Activated effector memory CD4-positive, alpha-beta T cell treated with Interleukin-2 at 50 U/mL for 16 hours (primary cell): ENCODE results near the gene RPS17.
"Not testable (repeated sequence)": the region's sequence is repeated elsewhere in the genome, so short reads cannot be mapped to it uniquely, and the experiment has no call there.

Experiments used
- DNase-seq: peaks from one replicate; pipeline ENCODE4 v3.0.0-alpha.2; 2020

The RPS17 gene

DNA sequence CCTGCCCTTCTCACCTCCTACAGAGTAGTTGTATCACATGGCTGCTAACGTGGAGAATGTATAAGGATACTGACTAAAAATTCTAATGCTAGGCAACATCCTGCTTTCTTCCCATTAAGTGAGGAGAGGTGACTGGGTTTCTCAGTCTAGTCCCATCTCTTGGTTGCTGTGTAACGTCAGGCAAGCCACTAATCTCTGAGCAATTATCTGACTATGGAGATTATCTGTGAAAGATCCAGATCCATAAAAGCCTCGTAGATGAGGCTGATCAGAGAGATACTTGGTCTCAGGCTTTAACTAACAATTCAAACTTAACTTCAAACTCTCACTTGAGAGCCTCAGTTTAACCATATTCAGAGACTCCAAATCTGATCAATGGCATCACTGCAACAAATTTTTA is 4.7 kb upstream of the RPS17 start:
- no peak for DNase-seq

DNA sequence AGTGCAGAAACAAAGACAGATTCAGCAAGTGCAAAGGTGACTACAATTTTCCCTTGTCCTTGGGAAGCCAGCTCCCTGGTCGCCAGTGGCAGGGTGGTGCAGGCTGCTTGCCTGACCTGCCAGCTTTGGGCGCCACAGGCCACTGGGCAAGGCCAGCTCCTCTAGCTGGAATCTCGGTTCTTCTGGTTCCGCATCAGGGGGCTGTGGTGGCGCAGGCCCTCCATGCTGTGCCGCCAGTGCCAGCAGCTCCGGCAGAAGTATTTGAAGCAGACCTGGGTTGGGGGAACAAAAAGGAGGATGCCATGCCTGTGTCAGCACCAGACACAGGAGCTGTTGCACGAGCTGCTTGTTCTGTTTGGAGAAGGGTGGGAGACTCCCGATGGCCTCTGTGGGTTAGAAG is 4.2 kb upstream of the RPS17 start:
- no peak for DNase-seq

GRCh38 chr15:82543160-82543559 is 2.9 kb upstream of the RPS17 start:
- no peak for DNase-seq

DNA sequence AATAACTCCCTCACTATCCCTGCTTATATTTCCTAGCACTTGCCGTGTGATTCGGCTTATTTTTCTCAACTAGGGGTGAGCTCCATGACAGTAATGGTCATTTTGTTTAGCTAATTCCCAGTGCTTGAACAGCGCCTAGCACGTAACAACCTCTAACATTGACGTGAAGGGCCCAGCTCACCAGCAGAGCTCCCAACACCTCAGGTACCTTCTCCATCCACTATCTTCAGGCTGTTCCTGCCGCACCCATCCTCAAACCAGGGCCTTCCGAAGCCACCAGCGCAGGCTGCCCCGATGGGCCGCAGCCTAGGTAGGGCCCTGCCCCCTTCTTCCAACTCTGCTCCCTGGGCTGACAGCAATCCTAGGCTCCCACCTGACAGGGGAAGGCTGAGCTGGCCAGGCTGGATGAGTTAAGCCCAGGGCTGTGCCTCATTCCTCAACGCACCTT is 751 bp upstream of the RPS17 start:
- no peak for DNase-seq

GRCh38 chr15:82539691-82540054 is 584 bp downstream of the RPS17 start:
- DNase-seq = no peak

DNA sequence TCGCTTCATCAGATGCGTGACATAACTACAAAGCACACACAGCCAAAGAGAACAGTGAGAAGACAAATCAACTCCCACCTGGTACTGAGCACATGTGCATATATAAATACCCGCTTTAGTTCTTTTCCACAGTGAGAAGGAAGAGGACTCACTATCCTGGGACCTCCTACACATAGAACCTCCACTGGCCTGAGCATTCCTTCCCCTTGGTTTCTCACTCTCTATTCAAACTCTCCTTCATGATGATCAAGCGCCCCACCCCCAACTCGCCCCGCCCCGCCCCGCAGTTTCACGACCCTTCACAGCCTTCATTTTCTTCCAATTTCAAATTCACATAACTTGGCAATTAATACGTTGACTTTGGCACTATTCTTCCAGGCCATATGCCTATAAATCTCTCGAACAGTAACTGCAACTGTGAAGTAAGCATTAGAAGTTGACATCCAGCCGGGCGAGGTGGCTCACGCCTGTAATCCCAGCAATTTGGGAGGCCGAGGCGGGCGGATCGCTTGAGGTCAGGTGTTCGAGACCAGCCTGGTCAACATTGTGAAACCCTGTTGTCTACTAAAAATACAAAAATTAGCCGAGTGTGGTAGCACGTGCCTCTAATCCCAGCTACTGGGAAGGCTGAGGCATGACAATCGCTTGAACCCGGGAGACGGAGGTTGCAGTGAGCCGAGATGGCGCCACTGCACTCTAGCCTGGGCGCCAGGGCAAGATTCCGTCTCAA is 1.1 kb downstream of the RPS17 start:
- no peak for DNase-seq

- DNase-seq = no peak
Measured at GRCh38 chr15:82537351-82537908, 2.8 kb downstream of the RPS17 start.

DNA sequence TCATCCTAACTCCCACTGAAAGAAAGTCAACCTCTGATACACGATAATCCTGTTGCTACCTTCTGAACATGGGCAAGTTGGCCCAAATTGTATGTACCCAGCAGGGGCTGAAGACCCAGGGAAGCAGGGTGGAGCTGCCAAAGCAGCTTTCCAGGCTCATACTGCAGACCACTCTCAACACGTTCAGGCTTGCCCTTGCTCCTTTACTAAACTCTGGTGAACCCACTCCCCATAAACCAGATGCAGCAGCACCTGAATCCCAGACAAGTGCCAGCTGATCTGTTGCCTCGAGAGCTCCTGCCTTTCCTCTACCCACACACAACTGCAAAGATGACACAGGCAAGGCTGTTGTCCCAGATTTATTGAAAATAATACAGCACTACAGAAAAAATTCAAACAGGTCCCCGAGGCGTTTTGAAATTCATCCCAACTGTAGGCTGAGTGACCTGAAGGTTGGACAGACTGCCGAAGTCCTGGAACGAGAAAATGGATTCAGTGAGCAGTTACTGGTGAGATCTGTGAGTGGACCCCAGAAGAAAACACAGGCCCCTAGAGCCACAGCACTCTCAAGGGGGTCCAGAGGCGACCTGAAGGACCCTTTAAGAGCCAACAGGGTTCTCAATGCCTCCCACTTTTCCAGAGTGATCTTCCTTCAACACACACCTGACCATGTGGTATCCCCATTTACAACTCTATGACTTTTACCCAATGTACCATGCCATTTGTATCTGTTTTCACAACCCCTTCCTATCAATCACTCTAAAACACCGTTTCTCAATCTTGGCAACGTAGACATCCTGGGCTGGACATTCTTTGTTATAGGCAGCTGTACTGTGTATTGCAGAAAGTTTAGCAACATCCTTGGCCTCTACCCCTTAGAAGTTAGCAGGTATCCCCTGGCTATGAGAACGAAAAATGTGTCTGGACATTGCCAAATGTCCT is 3.6 kb downstream of the RPS17 start:
- no peak for DNase-seq

DNA sequence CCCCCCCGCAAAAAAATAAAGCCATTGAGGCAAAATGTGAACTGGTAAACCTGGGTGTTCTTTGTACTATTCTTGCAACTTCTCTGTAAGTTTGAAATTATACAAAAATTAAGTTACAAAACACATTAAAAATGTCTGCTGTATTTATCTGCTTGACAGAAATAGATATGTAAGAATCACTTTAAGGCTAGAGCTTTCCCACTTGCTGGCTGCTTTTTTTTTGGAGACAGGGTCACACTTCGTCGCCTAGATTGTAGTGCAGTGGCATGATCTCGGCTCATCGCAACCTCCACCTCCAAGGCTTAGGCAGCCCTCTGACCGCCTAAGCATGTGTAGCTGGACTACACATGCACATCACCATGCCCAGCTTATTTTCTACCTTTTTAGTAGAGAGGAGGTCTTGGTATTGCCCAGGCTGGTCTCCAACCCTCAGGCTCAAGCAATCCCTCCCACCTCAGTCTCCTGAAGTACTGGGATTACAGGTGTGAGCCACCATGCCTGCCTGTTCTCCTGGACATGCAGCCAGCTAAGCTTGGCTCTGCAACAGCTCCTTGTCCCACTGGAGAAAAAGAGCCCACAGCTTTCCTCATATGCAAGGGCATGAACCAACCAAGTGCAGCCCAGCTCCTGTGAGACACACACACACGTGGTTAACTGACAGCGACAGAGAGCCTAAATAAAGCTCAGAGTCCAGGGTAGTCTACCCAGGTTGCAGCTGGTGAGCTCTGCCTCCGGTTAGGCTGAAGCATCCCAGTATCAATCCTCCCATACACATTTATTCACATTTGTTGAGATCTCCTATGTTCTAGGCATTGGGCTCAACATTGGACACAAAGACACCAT is 4.5 kb downstream of the RPS17 start:
- DNase-seq = no peak

- DNase-seq = not testable (repeated sequence)
Measured at GRCh38 chr15:82535151-82535550, 5.1 kb downstream of the RPS17 start.

DNA sequence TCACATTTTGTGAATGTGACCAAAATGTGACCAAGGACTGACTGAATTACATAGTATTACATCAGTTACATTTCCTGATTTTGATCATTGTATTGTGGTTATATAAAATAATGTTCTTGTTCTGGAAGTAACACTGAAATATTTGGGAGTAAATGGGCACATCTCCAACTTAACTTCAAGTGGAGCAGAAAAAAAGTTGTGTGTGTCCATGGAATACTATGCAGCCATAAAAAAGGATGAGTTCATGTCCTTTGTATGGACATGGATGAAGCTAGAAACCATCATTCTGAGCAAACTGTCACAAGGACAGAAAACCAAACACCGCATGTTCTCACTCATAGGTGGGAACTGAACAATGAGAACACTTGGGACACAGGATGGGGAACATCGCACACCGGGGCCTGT is 5.8 kb downstream of the RPS17 start:
- DNase-seq = not testable (repeated sequence)

GRCh38 chr15:82533801-82534200 is 6.5 kb downstream of the RPS17 start:
- DNase-seq = no peak

- no peak for DNase-seq
Measured at GRCh38 chr15:82532991-82533481, 7.2 kb downstream of the RPS17 start.

DNA sequence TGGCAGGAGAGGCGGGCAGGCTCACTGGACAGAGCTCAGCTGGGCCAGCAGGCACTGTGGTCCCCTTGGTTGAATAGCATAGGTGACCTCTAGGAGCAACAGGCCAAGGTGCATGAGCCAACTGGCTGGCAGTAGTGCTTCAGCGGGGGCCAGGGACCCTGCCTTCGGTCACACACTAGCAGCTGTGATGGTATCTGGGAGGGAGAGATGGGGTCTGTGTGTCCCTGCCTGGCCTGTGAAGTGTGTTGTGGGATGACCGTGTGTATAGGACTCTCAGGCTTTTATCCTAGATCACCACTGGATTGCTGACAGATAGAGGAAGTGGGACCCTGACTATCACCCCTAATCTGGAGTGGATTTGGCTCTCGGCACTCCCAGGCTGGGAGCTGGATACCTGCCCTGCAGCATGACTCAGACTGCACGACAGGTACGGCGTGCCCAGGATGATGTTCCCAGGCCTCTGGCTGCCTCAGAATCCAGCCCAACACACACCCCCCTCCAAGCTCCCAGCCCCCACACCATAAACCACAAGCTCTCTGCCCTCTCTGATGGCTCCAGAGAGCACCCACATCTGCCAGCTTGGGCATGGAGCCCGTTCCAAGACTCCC is 7.8 kb downstream of the RPS17 start:
- no peak for DNase-seq

GRCh38 chr15:82531496-82532382 is 8.5 kb downstream of the RPS17 start:
- DNase-seq = no peak

GRCh38 chr15:82530606-82531379 is 9.5 kb downstream of the RPS17 start:
- peak; percentile 63 for DNase-seq

- no peak for DNase-seq
Measured at GRCh38 chr15:82530006-82530405, 10.3 kb downstream of the RPS17 start.

- DNase-seq = not testable (repeated sequence)
Measured at GRCh38 chr15:82513587-82513986, 26.7 kb downstream of the RPS17 start.

DNA sequence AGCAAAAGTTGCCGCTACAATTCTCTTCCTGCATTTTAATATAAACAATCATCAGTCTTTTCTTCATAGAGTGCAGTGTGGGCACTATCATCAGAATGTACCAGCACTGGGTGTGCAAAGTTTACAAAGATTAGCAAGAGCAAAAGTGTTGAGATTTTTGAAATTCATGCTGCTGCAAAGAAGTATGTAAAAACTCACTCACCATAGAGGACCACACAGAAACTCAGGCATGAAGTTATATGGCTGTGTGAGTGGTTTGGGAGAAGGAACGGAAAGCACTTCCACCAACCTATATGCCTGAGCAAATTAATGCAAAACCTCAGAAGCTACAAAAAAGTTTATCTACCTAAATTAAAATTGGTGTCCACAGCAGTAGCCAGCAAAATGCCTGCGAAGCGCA is 32.6 kb downstream of the RPS17 start:
- DNase-seq = not testable (repeated sequence)

- DNase-seq = not testable (repeated sequence)
Measured at GRCh38 chr15:82507087-82507486, 33.2 kb downstream of the RPS17 start.
